ENCODE data around the gene BANF1. TPM values are rescaled to one million over a fixed set of nuclear protein-coding genes. Genes with fewer than 3 reads are reported as not detected.

Gene BANF1
- total and polyA plus RNA-seq, 2 of the 13 experiments (the other 11 are each of a cell fraction or from before 2014, with no cell fraction given), result 40.5 to 86.5 TPM

DNA sequence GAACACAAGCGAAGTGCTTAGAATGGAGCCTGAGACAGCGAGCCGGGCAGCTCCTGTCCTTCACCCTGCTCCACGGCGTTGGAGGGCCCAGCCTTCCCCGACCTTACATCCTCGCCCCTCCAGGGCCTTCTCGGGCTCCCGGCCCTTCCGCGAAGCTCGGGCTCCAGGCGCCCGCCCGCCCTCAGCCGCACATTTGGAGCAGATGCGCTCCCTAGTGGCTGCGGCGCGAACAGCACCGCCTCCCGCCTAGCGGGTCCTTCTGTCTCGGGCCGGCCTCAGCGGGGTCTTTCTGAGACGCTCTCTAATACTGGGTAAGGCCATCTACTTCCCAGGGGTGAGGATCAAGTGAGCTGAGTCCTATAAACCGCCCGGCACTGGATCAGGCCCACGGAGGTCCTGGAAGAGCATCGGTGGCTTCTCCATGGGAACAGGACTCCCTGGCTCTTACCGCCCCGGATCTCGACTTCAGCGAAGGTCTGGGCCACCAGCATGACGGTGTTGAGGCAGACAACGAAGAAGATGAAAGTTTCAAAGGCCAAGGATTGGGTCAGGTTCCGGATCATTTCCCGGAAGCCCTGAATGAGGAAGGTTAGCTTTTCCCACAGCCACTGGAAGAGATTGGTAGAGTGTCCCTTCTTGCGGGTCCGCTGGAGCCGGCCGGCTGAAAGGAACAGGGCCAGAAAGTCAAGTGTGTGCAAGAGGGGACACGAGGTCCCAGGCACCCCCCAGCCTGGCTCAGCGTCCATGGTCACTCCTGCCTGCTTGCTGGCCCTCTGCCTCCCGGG, 20.3 kb downstream of the BANF1 start (continued):
- TF ChIP-seq SALL2 (CRISPR knock-in tag; IDR thresholded peaks at IDR 0.05) (0 out of 2 replicates have a peak, but pooled peaks have one; percentile 64), ZBTB7B (CRISPR knock-in tag; IDR thresholded peaks at IDR 0.05) (peak; percentile 23; the same call in 1 of the 2 replicates), ZNF546 (CRISPR knock-in tag; conservative IDR thresholded peaks at IDR 0.05) (no peak), RXRA (CRISPR knock-in tag; IDR thresholded peaks at IDR 0.05) (peak; percentile 35; the same call in 1 of the 2 replicates), ZSCAN30 (CRISPR knock-in tag; IDR thresholded peaks at IDR 0.05) (no peak), PRMT3 (CRISPR knock-in tag; IDR thresholded peaks at IDR 0.05; ENCODE audit: borderline replicate concordance, low read depth) (no peak), ZNF570 (CRISPR knock-in tag; IDR thresholded peaks at IDR 0.05; ENCODE audit: borderline replicate concordance) (no peak), NCOR1 (IDR thresholded peaks at IDR 0.05; ENCODE audit: borderline replicate concordance, low read length) (no peak), ZFP82 (CRISPR knock-in tag; IDR thresholded peaks at IDR 0.05; ENCODE audit: borderline replicate concordance) (no peak), ZBTB20 (CRISPR knock-in tag; IDR thresholded peaks at IDR 0.05; ENCODE audit: borderline replicate concordance, low read depth) (no peak), ZNF235 (CRISPR knock-in tag; IDR thresholded peaks at IDR 0.05; ENCODE audit: borderline replicate concordance) (no peak), NRL (CRISPR knock-in tag; IDR thresholded peaks at IDR 0.05; ENCODE audit: borderline replicate concordance) (peak; percentile 65; the same call in 1 of the 2 replicates), ADNP (CRISPR knock-in tag; IDR thresholded peaks at IDR 0.05) (0 out of 2 replicates have a peak, but pooled peaks have one; percentile 9), FOXA3 (CRISPR knock-in tag; IDR thresholded peaks at IDR 0.05) (0 out of 2 replicates have a peak, but pooled peaks have one; percentile 12), NR2F6 (IDR thresholded peaks at IDR 0.05) (no peak), NR2F6 (CRISPR knock-in tag; IDR thresholded peaks at IDR 0.05) (no peak), CREM (IDR thresholded peaks at IDR 0.05) (no peak), CREM (CRISPR knock-in tag; IDR thresholded peaks at IDR 0.05) (no peak), BHLHE40 (IDR thresholded peaks at IDR 0.05; ENCODE audit: low read length) (no peak), NR2F1 (CRISPR knock-in tag; IDR thresholded peaks at IDR 0.05) (no peak), NAIF1 (CRISPR knock-in tag; IDR thresholded peaks at IDR 0.05; ENCODE audit: borderline replicate concordance) (no peak), ASH2L (IDR thresholded peaks at IDR 0.05; ENCODE audit: insufficient read length, low read depth, low read length) (peak; percentile 18), ZNF33A (CRISPR knock-in tag; IDR thresholded peaks at IDR 0.05; ENCODE audit: borderline replicate concordance) (no peak)
- TF ChIP-seq, protein P1, sequence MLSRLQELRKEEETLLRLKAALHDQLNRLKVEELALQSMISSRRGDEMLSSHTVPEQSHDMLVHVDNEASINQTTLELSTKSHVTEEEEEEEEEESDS (CRISPR knock-in tag; IDR thresholded peaks at IDR 0.05; ENCODE audit: borderline replicate concordance), result no peak
- TF ChIP-seq, protein P2, sequence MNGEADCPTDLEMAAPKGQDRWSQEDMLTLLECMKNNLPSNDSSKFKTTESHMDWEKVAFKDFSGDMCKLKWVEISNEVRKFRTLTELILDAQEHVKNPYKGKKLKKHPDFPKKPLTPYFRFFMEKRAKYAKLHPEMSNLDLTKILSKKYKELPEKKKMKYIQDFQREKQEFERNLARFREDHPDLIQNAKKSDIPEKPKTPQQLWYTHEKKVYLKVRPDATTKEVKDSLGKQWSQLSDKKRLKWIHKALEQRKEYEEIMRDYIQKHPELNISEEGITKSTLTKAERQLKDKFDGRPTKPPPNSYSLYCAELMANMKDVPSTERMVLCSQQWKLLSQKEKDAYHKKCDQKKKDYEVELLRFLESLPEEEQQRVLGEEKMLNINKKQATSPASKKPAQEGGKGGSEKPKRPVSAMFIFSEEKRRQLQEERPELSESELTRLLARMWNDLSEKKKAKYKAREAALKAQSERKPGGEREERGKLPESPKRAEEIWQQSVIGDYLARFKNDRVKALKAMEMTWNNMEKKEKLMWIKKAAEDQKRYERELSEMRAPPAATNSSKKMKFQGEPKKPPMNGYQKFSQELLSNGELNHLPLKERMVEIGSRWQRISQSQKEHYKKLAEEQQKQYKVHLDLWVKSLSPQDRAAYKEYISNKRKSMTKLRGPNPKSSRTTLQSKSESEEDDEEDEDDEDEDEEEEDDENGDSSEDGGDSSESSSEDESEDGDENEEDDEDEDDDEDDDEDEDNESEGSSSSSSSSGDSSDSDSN (CRISPR knock-in tag; IDR thresholded peaks at IDR 0.05), result peak; percentile 55
- TF ChIP-seq, protein P3, sequence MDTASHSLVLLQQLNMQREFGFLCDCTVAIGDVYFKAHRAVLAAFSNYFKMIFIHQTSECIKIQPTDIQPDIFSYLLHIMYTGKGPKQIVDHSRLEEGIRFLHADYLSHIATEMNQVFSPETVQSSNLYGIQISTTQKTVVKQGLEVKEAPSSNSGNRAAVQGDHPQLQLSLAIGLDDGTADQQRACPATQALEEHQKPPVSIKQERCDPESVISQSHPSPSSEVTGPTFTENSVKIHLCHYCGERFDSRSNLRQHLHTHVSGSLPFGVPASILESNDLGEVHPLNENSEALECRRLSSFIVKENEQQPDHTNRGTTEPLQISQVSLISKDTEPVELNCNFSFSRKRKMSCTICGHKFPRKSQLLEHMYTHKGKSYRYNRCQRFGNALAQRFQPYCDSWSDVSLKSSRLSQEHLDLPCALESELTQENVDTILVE (CRISPR knock-in tag; IDR thresholded peaks at IDR 0.05), result no peak
- TF ChIP-seq, protein P4, sequence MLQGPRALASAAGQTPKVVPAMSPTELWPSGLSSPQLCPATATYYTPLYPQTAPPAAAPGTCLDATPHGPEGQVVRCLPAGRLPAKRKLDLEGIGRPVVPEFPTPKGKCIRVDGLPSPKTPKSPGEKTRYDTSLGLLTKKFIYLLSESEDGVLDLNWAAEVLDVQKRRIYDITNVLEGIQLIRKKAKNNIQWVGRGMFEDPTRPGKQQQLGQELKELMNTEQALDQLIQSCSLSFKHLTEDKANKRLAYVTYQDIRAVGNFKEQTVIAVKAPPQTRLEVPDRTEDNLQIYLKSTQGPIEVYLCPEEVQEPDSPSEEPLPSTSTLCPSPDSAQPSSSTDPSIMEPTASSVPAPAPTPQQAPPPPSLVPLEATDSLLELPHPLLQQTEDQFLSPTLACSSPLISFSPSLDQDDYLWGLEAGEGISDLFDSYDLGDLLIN (CRISPR knock-in tag; IDR thresholded peaks at IDR 0.05; ENCODE audit: borderline replicate concordance), result peak; percentile 48; the same call in 1 of the 2 replicates

All from HepG2 (cell line).